CD1c-positive myeloid dendritic cell (primary cell): Measurements from ENCODE around the gene ECE2.

Experiments used
- DNase-seq: peaks from one replicate; pipeline ENCODE4 v3.0.0-alpha.2; 2016; ENCODE audit errors: extremely low spot score

ECE2 gene

DNA sequence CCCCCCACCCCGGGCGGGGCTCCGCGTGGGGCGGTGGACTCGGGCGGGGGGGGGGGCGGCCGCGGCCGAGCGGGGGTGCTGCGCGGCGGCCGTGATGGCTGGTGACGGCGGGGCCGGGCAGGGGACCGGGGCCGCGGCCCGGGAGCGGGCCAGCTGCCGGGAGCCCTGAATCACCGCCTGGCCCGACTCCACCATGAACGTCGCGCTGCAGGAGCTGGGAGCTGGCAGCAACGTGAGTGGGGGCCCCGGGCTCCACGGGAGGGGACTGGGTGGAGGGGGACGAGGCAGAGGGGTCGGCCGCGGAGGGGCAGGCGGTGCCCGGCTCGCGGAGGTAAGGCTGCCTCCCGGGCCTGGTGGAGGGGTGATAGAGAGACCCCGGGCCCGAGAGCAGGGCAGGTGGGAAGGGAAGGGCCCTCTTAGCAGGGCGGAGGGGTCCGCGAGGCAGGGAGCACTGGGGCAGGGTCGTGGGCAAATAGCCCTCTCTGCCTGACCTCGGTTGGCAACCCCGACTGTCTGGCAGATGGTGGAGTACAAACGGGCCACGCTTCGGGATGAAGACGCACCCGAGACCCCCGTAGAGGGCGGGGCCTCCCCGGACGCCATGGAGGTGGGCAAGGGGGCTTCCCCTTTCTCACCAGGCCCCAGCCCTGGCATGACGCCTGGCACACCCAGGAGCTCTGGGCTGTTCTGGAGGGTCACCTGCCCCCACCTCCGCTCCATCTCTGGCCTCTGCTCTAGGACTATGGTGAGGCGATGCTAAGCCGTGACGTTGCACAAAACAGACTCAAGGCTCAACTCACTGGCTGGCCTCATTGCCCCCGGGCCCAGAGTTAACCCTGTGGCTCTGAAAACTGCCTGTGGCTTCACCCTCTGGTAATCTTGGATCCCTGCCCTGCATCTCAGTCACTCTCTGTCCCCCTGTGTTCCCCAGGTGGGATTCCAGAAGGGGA is at the start of gene ECE2:
ECE2 (plus strand) TSS at position 62 of the 950 bp plus-strand sequence; CDS start at position 194, 132 bp downstream.
- DNase-seq: no peak

DNA sequence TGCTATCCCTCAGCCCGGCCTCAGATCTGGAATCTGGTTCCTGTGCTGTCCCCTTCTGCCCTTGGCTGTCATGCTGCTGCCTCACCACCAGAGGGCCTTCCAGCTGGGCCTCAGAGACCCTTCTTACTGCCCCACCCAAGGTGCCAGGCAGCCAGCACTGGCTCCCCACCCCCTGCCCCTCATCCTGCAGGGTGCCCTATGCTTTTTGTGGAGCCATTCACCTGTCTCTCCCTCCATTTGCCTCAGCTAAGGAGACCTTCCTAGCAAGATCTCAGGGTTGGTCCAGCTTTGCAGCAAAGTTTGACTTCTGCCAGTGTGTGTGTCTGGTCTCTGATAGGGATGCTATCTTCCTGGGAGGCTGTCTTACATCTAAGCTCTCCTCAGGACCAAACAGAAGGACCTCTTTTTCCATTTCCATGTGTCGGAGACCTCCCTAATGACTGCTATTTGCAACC is 48.3 kb upstream of the ECE2 start:
- DNase-seq: peak; percentile 51

DNA sequence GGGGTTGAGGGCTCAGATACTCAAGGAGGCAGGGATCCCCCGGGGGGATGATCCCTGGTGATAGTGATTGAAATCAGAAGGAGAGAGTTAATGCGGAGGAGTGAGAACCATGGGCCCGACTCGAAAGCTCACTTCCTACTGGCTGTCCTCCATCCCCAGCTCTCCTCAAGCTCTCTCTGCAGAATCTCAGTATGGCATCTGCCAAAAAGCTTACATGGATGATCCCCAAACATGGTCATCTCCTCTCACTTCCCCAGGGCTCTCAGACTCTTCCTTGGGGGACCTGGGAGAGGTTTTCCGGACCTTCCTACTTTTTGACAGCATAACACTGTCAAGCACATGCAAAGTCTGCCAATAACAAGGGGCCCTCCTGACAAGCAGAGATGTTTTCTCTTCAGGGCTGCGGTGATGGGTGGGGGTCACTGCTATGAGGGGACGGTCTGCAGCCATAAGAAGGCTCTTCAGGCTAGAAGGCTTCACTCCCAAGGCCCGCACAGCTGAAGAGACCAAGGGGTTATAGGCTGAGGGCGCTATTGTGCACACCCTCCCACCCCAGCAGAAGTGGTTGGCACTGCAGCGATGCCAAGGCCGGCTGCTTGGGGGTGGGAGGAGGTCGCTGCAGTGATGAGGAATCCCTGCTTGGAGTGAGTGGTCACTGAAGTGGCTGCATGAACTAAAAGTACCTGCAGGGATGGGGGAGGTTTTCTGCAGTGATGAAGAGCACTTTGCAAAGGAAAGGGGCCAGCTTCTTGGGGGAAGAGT is 47.3 kb upstream of the ECE2 start:
- no peak for DNase-seq

DNA sequence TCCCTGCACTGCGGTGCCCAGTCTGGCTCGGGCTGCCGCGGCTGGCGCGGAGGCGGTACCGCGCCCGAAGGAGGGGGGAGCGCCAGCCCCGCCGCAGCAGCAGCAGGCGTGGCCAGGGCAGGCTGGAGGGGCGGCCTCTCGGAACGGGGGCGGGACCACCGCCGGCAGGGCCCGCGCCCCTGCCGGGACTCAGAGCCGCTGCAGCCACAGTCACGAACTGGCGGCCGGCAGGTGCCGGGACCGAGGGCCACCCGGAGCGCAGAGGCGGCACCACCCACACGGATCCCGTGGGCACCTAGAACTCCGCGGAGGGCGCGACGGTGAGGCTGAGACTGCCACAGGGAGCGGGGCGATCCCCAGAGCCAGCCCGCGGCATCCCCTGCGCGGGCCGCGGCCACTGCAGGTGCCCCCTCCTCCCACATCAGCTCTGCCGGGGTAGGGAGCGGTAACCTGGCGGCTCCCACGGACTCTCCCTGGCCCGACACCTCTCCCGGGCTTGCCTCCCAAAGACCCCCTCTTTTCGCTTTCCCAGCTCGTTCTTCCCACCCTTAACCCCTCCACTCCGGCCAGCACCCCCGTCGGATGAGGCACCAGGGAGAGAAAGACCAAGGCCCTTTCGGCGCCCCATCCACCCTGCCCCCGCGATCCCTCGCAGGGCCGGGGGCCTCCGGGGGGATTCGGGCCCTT is 46.3 kb upstream of the ECE2 start, which contains the start of gene VWA5B2:
VWA5B2 (plus strand) TSS at position 192 of the 687 bp plus-strand sequence. CDS start 944 bp downstream, outside the sequence.
- peak; percentile 71 for DNase-seq

DNA sequence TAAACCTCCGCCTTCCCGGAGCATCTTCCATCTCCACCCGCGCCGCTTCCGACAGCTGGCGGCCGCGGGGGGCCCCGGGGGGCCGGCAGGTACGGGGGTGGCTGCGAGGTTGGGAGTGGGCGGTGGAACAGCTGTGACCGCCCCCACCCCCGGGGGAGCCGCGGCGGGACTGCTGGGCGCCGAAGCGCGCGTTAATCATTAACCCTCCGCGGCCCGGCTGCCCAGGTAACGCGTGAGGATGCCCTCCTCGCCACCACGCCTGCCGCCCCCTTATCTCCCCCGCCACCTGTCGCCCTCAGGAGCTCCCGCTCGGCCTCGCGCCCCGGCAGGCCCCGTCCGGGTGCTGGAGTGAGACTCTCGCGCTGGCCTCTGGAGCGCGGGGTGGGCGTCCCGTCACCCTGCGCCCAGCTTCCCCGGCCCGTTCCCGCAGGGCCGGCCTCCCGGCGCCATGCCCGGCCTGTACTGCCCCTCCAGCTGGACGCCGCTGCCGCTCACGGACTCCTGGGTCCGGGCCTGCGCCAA is 45.7 kb upstream of the ECE2 start:
- DNase-seq: no peak

DNA sequence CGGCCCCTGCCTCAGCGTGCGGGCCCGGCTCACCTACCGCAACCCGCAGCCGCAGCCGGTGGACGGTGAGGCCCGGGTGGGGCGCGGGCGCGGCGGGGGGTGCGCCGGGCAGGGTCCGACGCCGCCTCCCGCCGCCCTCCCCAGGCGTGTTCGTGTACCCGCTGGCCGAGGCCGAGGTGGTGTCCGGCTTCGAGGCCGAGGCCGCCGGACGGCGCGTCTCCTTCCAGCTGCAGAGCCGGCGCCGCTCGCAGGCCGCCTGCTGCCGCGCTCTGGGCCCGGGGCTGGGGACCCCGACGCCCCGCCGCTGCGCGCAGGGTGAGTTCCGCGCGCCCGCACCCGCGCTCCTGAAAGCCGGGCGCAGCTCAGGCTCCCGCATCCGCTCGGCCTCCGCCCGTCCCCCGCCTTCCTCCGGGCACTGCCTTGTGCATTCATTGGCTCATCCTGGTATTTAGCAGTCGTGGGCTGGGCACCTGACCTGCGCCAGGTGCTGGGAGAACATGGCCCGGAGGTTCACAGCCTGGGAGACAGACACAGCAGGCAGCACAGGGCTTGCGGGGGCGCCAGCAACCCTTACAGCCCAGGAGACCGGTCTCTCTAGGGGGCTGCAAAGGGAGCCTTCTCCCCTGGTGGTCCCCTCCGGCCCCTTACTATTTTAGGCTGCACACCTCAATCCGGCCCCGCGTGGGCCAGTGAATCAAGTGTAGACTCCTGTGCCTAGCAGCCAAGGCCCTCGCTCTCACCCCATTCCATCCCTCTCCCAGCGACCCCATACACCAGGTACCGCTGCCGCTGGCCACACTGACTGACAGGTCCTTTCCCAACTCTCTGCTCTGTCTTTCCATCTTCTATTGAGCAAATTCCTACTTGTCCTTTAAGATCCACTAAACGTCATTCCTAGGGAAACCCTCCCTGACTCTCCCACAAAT is 45.0 kb upstream of the ECE2 start:
- DNase-seq: no peak

DNA sequence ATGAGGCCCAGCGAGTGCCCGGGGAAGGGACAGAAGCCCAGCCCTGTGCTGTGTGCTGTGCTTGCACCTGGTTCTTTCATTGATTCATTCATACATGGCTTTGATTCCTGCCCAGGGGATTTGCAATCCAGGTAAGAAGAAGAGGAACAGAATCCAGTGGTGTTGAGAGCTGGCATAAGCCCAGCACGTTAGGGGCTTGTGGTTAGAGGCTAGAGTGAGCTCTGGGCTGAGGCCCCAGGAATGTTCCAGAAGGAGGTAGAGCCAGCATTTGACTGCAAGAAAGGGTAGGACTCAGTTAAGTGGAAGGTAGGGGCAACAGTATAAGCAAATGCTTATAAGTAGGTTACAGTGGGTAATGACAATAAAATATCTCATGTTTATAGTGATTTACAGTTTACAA is 44.2 kb upstream of the ECE2 start:
- no peak for DNase-seq

DNA sequence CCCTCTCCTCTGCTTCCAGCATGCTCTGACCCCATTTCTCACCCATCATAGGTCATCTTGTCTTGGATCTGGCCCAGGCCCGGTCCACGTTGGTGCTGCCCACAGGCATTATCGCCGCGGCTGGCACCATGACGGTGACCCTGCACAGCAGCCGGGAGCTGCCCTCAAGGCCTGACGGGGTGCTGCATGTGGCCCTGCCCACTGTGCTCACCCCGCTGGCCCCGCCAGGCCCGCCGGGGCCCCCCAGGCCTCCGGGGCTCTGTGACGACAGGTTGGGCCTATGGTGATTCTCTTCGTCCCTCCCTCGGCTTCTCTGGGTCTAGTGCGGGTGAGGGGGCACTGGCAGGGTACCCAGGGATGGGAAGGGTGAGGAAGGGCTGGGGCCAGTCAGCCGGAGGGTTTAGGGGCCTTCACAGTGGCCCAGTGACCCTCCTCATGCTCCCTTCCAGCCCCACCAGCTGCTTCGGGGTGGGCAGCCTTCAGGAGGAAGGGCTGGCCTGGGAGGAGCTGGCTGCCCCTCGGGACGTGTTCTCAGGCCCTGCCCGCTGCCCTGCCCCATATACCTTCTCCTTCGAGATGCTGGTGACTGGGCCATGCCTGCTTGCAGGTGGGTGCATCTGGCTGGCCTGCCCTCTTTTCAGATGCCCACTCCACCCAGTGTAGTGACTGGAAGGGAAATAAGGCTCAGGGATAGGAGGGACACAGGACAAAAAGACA is 42.5 kb upstream of the ECE2 start:
- no peak for DNase-seq

DNA sequence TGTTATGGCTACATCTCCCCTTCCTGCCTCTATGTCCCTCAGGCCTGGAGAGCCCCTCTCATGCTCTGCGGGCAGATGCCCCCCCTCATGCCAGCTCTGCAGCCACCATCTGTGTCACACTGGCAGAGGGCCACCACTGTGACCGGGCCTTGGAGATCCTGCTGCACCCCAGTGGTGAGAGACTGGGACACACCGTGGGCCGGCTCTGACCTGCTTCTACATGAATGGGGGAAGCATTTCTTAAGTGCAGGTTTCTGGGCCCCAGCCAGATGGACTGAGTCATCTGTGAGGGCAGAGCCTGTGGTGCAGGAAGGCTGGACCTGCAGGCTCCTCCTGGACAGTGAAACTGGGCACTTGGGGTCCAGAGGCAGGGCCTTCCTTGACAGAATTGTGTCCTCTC is 41.6 kb upstream of the ECE2 start:
- DNase-seq: peak; percentile 5

DNA sequence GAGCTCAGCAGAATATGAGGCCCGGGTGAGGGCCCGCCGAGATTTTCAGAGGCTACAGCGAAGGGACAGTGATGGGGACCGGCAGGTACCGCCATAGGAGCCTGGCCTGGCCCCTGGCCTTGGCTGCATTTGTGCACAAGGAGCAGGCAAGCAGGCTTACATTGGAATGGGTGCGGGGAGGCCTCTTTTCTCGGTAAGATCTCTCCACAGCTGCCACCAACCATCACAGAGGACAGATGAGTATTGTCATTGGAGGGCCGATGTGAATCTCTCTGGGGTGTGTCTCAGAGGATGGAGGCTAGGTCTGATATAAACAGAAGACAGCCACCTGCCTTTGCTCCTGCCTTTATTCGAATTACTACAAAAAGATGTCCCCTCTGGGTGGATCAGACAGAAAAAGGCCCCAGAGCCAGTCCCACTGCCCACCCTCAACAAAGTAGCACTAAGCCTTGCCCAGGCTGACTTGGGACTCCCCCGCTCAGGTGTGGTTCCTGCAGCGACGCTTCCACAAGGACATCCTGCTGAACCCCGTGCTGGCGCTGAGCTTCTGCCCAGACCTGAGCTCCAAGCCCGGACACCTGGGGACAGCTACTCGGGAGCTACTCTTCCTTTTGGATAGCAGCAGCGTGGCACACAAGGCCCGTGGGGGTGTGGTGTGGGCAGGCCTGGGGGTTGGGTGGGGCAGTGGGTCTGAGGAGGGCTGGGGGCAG is 41.0 kb upstream of the ECE2 start:
- DNase-seq: no peak

DNA sequence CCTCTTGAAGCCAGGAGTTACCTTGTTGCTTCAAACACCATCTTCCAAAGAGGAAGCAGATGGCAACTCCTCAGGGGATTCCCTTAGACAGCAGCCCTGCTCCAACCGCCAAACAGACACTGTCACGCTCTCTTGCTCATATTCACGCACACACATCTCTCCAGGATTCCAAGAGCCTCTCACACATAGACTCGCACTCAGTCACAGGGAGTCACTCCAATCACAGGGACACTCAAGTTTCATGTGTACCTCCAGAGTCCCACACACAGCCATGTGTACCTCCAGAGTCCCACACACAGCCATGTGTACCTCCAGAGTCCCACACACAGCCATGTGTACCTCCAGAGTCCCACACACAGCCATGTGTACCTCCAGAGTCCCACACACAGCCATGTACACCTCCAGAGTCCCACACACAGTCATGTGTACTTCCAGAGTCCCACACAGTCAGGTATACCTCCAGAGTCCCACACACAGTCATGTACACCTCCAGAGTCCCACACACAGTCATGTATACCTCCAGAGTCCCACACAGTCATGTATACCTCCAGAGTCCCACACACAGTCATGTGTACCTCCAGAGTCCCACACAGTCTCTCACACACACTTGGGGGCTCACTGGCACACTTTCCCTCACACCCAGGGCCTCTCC is 40.3 kb upstream of the ECE2 start:
- no peak for DNase-seq

DNA sequence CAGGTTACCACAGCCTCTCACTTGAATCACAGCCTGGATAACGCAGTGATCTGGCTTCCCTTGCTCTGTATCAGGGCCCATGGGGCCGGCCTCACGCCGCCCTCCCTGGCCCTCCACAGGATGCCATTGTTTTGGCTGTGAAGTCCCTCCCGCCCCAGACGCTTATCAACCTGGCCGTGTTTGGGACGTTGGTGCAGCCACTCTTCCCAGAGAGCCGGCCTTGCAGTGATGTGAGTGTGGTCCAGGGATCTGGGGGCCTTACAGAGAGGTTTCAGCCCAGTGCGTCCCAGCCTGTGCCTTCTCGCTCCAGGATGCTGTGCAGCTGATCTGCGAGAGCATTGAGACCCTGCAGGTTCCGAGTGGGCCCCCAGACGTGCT is 39.8 kb upstream of the ECE2 start:
- no peak for DNase-seq

DNA sequence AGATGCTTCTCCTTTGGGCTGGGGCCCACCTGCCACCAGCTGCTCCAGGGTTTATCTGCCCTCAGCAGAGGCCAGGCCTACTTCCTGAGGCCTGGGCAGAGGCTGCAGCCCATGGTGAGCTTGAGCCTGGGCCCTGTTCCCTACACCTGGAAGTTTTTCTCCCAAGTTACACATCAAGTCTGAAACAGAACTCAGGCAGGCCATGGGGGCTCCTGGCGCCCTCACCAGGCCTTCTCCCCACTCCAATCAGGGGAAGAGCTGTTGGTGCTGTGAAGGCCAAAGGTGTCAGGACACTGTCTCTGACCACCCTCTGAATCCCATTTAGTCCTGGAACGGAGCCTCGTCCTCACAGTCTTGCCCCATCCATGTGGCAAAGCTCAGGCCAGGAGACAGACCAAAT is 39.2 kb upstream of the ECE2 start:
- DNase-seq: no peak

DNA sequence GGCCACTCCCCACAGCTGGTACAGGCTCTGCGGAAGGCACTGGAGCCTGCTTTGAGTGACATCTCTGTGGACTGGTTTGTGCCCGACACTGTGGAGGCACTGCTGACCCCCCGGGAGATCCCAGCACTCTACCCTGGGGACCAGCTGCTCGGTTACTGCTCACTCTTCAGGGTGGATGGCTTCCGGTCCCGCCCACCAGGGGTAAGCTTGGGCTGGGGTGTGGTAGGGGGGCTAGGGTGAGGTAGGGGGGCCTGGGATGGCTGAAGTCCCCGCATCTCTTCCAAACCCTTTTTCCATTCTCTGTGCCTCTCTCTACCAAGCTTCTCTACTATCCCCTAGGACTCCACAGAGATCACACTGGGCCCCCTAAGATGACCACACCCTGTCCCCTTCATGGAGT is 38.6 kb upstream of the ECE2 start:
- no peak for DNase-seq

DNA sequence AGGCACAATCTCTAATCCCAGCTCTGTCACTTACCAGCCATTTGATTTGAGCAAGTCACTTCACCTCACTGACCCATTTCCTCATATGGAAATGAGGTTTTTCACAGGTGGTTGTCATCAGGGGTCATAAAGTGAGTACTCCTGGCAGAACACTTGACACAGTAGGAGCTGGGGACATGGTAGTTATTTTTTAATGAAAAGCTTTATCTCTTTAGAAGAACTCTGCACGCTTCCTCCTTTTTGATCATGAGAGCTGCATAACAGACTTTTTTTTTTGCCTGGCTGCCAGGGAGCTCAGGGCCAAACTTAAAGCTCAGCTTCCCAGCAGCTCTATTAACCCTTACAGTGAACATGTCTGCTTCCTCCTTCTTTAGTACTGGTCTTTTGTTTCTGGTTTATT is 38.0 kb upstream of the ECE2 start:
- DNase-seq: no peak

DNA sequence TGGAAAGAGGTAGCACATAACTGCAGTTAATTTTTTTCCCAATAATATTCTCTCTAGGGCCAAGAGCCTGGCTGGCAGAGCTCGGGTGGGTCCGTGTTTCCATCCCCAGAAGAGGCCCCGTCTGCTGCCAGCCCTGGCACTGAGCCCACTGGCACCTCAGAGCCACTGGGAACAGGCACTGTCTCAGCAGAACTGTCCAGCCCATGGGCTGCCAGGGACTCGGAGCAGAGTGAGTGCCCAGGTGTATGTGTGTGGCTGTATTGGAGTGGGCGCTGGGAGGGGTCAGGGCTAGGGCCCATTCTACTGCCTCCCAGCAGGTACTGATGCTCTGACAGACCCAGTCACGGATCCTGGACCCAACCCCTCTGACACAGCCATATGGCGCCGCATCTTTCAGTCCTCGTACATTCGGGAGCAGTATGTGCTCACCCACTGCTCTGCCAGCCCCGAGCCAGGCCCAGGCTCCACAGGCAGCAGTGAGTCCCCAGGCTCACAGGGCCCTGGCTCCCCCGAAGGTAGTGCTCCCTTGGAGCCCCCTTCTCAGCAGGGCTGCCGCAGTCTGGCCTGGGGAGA is 37.5 kb upstream of the ECE2 start:
- DNase-seq: no peak

DNA sequence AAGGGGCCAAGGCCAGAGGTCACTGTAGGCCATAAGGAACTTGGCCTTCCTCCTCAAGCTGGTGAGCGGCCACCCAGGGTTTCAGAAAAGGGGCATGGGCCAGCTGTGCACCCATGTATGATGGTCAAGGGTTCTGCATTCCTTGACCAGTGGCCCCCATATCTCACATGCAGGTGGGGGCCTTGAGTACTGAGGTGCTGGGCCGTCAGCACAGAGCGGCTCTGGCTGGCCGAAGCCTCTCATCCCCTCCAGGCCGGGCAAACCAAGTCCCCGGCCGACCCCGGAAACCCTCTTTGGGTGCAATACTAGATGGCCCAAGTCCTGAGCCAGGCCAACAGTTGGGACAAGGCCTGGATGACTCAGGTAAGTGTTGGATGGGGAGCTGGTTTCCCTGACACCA is 36.6 kb upstream of the ECE2 start:
- no peak for DNase-seq

DNA sequence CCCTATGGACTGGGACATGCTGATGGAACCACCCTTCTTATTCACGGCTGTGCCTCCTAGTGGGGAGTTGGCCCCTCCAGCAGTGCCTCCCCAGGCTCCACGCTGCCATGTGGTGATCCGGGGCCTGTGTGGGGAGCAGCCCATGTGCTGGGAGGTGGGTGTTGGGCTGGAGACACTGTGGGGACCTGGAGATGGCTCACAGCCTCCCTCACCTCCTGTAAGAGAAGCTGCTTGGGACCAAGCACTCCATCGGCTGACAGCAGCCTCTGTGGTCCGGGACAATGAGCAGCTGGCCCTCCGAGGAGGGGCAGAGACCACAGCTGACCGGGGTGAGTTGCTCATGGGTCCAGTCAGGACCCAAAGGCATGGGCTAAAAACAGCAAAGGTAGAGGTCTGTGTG is 36.1 kb upstream of the ECE2 start:
- no peak for DNase-seq
